HTERT RPE-1 (cell line): Measurements from ENCODE around the gene ACVR1.
"Not testable (repeated sequence)": the region's sequence is repeated elsewhere in the genome, so short reads cannot be mapped to it uniquely, and the experiment has no call there.

Experiments used
- in situ Hi-C: fragments of 300-500 bp; cut with MboI; formaldehyde crosslinking; loops from 4 replicates; pipeline ENCODE4 v1.14.3; 2020; ENCODE audit warnings: low sequenced_read_pairs

Gene ACVR1

DNA sequence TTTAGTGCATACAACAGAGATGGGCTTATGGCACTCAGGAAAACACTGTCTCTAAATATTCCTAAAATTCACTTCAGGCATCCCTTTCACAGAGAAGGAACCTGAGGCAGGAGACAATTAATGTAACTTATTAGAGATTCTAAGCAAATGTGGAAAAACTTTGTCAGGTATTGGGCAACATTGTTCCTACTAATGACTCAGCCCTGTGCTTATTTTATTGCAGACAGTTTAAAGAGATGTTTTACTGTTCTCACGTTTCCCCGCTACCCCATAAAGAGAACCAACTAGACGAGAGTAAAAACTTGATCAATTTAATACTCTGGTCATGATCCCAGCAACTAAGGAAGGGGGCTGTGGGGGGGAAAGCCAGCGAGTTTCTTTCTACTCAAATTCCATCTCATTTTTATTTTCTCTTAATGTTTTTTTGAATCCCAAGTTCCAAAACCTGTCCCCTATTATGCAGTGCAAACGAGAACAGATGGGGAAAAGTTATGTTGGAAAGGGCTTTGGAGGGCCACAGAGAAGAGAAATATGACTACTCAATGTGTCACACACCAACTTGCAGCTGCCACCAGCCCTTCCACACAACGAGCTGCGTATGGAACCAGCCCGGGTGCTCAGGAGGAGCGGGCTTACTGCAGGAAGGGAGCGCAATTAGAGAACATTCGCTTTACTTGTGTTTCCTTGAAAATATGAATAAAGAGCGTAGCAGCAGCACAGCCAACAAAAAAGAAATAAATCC, 18.7 kb upstream of the ACVR1 start:
- in situ Hi-C loops, result no loop called here

DNA sequence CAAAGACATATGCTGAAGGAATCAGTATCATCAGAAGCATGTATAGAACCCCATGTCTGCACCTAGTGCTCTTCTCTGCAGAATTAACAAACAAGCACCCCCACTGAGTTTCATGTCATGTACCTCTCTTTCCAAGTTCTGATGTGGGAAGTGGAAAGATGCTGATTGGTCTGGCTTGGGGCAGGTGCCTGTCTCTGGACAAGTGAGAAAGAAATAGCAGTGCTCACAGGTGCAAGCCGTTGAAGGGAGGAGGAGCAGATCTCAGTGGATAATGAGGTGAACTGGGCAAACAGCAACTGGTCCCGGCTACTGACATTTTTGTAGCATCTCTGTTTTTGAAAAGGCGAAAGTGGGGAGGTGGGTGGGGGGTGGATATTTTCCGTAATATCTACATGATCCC, 17.5 kb upstream of the ACVR1 start:
- in situ Hi-C loops, result no loop called here

DNA sequence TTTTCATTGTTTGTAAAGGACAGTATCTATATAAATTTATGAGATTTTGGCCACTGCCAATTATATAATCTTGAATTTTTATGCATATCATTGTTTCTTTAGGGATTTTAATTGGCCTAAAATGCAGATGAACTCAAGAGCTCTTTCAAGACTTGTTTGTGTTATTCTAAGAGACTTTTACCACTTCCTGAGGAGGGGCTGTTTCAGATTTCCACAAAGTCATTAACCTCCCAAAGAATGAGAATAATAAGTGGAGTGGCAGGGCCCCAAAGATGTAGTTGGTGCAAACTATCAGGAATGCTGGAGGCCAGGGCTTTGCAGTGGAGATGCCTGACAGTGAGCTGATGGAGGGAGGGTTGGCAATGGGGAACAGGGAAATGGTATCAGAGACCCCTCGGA, 15.5 kb upstream of the ACVR1 start:
- in situ Hi-C loops, result no loop called here

DNA sequence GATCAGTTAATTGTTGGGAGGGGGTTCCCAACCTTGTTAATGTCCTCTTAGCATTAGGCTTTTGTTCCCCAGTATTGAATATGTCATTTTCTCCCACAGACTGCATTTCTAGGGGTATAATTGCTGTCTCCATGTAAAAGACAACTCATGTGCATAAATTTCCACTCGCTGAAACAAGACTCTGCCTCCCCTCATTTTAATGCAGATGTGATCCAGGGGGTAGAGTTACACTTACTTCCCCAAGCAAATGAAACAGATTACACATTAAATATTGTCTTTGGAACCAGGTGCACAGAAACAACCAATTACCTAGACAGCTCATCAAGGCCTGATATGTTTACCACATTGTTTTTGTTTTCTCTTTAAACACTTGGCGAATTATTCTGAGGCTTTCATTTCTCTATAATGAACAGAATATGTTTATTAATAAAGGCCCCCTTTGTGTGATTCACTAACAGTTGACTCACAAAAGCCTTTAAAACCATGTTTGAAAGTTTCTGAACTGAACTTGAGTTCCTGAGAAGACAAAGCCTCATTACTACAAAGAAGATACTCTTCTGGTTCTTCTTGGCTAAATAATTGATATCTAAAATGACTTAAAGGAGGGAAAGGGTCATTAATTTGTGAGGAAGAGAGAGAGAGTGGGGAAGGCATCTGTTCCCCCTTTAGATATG, 15.0 kb upstream of the ACVR1 start:
- in situ Hi-C loops, result no loop called here

DNA sequence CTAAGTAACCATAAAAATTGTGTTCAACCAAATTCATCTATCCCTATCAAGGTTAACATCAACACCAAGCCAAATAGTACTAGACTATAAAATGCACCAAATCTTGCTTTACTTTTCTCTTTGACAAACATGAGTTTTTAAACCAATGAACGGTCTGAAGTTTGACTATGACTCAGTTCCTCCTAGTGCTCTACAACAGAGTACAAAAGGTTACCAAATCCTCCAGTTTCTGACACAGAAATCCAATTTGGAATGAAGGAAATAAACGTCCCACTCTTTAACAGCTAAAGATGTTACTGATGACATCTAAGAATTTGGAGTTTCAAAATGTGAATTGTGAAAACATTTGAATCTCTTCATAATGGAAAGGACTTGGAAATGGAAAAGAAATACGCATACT, 11.8 kb upstream of the ACVR1 start:
- in situ Hi-C loops, result no loop called here

DNA sequence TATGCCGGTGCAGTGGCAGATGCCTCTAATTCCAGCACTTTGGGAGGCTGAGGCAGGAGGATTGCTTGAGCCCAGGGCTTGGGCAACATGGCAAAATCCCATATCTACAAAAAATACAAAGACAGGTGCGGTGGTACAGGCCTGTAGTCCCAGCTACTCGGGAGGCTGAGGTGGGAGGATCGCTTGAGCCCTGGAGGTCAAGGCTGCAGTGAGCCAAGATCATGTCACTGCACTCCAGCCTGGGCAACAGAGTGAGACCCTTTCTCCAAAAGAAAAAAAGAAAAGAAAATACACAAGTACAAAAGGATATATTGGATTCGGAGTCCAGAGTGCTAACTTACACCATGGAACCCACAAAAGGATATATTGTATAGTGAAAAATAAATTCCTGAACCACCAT, 8.4 kb upstream of the ACVR1 start:
- in situ Hi-C loops, result not testable (repeated sequence)

DNA sequence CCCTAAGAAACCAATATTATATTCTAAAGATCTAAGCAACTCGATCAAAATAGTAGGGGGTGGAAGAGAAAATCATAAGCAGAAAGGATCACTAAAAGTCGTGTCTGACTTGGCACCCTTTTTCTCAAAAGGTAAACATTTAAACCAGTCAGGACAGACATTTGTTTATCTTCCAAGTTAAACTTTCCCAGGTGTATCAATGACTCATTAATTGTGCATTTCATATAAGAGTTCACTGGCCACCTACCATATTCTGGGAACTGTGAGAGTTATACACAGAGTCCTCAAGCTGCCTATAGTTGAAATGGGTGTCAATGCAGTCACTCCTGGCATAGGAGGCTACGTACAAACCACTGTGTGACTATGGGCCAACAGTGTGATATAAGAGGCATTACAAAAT, 4.8 kb upstream of the ACVR1 start:
- in situ Hi-C loops, result no loop called here

DNA sequence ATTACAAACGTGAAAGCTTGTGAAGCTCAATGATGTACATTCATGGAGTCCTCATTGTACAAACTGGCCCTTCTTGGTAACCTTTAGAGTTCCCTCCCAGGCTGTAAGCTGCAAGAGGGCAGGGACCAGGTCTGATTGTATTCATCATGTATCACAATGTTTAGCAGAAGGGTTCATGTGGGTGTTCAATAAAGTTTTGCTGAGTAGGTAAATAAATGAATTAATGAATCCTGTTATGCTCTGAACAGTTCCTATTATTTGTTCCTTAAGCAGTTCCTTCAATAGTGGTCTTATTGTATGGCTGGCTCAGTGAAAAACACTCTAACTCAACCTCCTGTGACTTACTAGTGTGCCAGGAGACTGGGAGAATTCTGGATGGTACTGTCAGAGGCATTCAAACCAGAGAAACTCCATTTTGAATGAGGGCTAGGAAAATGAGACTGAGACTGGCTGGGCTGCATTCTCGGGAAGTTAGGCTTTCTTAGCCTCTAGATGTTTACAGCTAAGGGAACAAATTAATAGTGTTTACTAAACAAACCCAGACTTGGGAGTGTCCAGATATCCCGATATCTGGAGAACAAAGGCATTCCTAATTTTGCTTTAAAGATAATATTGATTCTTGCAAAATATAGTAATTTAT, 1.8 kb upstream of the ACVR1 start:
- in situ Hi-C loops, result no loop called here

DNA sequence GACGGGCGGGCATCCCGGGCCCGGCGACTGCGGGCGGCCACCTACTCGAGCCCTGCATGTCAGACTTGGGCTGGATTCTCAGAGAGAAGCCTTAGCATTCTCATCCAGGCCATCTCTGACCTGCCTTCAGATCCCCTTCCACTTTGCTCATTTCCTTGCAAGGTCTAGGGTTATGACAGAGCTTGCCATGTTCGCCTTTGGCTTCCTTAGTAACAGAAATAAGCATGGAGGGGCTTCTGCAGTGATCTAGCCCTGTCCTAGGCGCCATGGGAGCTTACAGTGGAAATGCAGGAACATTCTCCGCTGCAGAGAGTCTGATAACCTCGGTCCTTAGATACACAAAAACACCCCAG, 632 bp upstream of the ACVR1 start:
- in situ Hi-C loops, result no loop called here

DNA sequence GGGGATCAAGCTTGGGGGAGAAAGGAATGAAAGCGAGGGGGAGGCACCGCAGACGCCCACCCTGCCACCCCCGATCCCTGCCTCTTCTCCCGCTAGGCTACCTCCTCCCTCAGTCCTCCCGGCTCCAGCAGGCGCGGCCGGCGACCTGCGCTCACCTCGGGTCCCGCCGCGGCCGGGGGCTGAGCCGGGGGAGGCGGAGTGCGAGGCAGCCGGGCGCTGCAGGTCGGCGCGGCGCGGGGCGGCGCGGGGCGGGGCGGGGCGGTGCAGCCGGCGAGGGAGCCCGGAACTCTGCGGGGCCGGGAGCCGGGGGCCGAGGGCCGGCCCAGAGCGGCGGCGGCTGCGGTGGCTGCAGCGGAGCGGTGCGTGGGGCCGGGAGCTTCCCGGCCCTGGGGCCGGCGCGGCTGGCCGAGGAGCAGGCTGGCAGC, 477 bp downstream of the ACVR1 start:
- in situ Hi-C loops, result no loop called here

DNA sequence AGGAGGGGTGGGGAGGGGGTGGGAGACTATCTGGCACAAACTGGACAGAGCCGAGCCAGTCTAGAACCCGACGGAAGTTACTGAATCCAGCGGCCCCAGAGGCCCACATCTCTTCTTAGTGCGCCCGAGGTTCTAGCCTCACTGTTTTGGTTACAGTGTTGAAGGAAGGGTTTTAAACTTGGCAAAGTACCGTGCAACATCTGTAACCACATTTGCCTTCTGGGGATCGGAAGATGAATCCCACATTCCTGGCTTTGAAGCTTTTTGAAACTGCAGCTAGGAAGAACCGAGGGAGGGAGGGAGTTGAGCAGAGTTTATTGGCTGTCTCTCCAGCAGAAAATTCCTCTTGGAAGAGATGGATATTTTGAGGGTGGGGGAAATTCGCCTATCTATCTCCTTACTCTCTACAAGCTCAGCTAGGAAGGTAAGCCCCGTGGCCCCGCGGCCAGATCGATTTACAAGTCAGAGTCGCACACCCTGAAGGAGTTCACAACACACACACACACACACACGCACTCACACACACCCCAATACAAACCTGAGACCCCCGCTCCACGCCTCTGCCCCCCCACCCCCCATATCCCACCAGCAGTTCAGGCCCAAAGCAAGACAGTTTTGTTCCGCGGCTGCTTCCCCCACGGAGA, 1.0 kb downstream of the ACVR1 start:
- in situ Hi-C loops, result no loop called here

DNA sequence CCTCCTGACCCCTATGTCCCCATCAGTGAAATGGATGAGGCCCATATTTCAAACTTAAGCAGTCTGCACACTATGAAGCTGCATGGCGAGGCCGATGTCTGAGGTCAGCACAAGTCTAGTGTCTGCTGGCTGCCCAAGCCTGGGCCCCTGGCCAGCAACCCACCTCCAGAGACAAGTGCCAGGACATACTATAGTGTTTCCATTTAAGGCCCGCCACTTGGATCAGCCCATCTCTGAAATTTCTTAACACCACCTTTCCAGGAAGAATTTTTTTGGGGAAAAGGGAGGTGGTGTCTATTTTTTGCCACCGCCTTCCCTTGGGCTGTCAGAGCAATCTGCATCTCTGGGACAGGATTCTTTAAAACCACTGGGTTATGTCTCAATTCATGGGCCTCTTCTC, 1.8 kb downstream of the ACVR1 start:
- in situ Hi-C loops, result no loop called here

DNA sequence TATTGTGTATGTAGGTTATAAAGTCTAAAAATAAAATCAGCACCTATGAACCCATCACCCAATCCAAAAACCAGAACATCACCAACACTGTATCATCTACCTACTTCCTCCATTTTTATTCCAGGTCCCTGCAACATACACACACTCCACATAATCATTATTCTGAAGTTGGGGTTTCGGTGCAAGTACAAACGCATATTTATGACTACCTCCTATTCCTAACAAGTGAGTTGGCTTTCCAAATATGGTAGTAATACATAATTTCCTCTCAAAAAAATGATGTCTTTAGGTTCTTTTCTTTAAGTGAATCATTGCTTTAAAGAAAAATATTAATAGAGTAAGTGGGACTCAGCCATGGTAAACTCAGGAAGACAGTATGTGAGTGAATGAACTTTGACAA, 3.3 kb downstream of the ACVR1 start:
- in situ Hi-C loops, result no loop called here

DNA sequence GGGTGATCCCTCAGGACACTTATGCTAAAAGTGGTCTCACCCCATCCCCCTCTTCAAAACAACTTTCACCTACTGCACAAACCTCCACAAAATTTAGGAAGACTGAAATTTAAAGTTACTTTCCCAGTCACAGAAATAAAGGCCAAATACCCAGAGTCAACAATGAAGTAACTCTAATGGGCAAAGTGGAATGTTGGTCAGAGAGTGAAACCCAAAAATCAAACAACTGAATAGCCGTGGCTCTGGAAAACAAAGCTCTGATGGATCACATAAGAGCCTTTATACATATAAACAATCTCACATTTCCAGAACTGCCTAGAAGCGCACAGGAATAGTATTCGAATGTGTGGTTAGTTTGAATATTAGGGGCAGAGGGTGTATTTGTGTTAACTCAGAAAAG, 4.7 kb downstream of the ACVR1 start:
- in situ Hi-C loops, result no loop called here

DNA sequence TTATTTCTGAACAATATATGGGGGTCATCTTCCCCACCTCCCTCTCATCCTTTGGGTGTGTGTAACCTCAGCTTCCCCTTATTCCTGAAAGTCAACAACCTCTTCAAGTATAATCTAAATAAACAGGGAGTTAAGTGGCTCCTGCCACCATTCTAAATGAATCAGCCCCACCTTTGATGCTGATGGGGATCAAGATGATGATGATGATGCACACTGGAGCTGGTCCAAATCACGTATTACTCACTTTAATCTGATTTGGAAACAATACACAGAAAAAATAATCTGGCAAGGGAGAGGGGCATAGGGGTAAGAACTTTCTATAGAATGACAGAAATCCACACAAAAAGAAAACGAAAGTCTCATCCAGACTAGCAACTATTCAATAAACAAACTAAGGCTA, 7.1 kb downstream of the ACVR1 start:
- in situ Hi-C loops, result no loop called here

DNA sequence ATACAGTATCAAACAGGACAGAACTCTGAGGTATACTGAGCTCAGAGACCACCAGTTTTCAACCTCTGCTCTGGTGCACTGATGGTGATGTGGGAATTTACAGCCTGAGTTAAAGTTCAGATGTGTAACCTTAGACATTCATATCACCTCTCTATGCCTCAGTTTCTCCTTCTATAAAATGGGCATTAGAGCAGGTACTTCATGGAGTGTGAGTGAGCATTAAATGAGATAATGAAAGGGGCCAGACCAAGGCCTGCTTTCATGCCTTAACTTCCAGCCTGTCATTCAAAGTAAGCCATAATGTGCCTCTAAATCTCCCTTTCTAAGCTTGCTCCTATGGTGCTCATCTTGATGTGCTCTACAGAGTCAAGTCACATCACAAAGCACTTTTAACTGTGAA, 8.4 kb downstream of the ACVR1 start:
- in situ Hi-C loops, result no loop called here

DNA sequence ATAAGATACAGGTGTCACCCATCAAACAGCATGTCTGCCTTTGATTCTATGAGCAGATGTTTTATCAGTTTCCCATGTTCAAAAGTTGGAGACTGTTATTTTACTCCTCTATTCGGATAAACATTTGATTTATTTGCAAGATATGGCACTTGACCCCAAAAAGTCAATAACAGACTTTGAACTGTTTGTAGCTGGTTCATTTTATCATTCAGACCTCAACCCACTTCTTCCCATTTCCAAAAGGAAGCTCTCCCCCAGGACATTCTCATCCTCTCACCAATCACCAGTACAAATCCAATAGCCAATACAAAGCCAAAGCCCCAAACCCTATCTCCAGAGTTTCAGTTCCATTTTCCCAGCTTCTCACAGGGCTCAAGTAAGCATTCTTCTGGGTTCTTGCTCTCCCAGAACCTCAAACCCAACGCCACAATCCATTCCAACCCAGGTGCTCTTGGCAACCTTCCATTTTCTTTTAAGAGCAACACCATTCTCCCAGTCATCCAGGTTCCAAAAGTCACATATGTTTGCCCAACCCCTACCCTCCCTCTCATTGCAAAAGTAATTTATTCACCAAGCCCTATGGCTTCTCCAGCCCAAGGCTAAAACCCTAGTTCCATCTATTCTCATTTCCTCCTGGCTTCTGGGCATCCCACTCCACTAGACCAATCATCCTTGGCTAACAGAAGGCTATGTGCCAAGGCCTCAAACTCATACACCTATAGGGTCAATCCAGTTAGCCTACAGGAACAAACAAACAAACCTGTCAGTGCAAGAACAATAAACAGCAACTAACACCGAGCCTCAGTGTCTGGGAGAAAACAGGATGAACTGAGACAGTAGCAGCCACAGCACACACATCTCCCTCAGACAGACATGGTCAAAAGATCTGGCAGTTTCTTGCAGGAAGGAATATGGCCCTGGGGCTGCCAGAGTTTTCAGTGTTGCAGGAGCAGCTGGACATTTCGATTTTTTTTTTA, 9.2 kb downstream of the ACVR1 start:
- in situ Hi-C loops, result no loop called here

DNA sequence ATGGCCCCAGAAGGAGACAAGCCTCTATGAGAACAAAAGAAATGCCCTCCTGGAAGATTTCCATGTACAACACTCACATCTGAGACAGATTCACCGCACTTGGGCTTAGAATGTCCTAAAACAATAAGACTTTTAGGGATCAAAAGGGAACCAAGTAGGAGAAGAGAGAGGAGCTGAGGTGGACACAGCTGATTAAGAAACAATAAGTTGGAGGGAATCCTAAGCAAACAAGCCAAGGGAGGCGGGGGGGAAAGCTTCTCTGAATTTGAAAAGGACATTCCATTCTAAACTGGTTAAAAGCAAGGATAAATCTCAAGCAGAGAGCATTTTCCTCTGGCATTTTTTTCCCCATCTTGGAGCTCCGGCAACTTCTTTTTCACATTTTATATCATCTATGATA, 9.9 kb downstream of the ACVR1 start:
- in situ Hi-C loops, result no loop called here

DNA sequence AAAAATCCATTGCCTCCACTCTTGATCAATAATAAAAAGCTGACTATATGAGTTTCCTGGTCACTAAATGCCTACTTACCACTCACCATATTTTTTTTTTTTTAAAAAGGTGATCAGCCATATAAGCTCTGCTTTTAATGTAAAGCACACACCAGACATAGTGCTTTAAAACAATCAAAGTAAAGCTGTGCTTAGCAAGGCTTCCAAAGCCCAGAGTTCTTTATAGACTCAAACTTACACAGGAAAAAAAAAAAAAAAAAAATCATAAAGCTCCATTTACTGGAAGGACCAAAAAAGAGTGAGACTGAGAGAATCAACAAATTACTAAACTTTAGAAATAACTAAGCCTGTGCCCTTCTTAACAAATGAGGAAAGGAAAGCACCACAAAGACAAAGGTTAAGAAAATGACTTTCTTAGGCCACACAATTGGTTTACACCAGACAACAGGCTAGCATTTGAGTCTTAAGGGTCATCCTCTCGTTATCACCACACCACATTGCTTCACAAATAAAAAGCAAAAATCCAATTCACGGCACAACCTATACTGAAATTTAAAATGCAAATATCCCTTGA, 11.2 kb downstream of the ACVR1 start:
- in situ Hi-C loops, result no loop called here

DNA sequence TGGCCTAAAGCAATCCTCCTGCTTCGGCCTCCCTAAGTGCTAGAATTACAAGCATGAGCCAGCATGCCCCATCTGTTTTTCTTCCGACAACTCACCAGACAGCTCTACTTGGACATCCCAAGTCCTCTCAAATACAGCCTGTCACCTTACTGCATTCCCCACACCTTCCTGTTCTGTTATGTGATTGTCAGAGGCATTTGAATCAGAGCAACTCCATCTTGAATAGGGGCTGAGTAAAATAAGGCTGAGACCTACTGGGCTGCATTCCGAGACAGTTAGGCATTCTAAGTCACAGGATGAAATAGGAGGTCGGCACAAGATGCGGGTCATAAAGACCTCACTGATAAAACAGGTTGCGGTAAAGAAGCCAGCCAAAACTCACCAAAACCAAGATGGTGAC, 17.3 kb downstream of the ACVR1 start:
- in situ Hi-C loops, result no loop called here
